HG02610 (cell line): ENCODE measurements around the gene GPC6.

Experiments
- ATAC-seq: cut with Tn5 transposase; IDR thresholded peaks from one replicate; pipeline ENCODE4 v1.9.1; 2021; ENCODE audit warnings: mild to moderate bottlenecking, moderate library complexity; ENCODE audit not compliant: unreplicated experiment

The GPC6 gene

DNA sequence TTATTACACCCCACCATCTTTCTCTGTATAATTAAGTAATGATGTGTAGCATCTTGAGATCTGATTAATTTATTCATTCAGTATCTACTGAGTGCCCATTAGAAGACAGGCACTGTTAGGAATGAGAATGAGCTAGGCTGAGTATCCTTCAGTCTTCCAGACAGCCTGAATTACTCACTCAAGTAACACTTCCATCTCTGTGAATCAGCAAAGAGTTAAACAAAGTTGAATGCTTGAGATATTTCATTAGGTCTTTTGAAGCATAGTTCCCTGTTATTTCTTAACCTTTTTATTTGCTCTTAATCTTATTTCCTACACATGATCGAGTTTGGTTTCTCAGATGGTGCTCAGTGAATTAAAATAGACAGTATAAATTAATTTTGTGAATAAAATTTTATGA lies 839.1 kb downstream of the GPC6 start:
- no peak for ATAC-seq

DNA sequence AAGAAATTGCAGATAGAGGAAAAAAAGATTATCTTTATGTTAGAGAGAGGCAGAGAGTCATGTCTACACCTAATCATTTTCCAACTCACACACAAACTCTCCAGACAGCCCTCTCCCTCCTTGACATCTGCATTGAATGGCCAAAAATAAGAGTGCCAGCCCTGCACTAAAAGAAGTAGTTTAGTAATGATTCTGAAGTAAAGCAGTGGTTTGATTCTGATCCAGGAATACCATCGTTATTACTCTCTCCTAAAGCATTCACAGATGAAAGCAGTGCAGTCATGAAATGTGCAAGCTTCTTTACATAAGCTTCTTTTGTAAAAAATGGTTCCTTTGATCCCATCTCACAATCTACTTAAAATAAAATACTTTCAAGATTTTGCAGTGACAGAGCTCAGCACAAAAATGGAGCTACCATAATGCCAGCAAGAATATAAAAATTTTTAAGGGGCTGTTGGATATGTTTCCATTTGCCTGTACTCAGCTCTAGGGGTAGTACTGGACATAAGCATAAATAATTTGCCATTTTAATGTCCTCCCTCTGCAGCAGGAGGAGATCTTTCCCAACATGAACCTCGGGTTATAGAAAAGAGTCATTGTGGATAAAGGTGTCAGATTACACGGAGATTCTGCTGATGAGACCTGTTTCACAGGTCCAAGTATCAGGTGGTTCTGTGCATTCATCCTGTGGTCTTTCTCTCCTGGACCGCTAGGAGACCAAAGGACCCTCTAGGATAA lies 846.6 kb downstream of the GPC6 start:
- ATAC-seq = no peak

DNA sequence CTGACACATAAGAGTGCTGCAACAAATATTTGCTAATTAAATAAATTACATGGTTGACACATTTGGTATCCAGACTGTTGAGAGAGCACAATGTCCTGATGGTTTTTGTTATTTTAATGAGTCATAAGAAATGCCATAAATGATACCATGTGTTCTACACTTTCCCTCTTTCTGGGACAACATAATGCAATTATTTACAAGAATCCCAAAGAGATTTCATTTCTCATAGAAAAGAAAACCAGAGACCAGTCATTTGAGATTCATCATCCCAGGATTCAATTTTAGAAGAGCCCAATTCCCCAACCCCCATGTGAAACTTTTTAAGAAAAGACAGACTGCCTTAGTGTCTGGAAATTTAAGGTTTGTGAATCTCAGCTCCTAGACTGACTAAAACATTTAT lies 853.3 kb downstream of the GPC6 start:
- ATAC-seq = no peak

- ATAC-seq = no peak
These were observed 853.9 kb downstream of the GPC6 start for GRCh38 chr13:94080527-94080926.

- no peak for ATAC-seq
These were observed 860.5 kb downstream of the GPC6 start for GRCh38 chr13:94087100-94087499.

- no peak for ATAC-seq
These were observed 862.1 kb downstream of the GPC6 start for GRCh38 chr13:94088742-94089141.

DNA sequence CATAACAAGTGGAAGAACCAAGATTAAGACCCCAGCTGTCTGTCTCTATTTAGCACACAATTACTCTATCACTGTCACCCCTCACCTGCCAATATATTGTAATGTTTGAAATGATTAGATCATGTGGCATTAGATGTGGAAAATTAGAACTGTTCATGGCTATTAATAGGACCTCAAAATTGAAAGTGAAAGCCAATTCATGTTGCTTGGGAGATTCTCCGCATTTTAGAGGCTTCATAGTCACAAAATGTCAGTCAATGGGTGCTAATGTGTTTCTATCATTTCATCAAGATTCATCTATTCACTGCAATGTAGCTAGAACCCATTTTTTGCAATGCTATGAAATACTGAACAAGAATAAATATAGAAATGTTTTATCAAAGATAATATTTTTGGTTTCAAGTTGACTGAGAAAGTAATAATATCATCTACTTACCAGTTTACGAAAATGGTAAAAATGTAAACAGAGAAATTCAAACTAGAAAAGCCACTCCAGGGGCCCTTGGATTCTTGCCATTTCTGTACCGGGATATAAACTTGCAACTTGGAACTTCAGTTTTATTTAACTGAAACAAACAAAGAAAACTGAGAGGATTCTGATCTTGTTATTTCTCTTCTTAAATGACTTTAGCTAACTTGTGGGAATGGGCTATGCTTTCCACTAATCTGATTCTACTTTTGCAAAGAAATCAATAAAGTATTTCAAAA lies 864.3 kb downstream of the GPC6 start:
- ATAC-seq = no peak

GRCh38 chr13:94093652-94094315 lies 867.2 kb downstream of the GPC6 start:
- no peak for ATAC-seq

GRCh38 chr13:94109715-94110374 lies 883.2 kb downstream of the GPC6 start:
- no peak for ATAC-seq

DNA sequence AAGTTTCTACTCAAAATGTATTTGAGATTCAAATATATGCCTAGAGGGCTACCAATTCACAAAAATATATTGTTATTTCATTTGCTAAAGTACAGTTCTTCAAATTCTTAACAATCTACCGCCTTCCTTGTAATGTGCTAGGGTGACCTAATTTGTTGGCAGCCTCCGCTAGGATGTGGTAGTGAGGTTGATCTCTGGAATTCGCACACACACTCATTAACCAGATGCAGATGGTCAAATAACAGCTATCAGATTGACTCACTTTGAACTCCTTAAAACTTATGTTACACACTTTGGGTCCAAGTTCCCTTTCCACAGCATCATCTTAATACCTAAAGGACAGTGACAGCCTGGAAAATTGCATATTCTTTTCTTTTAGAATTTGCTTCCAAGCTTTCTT lies 885.6 kb downstream of the GPC6 start:
- no peak for ATAC-seq

- no peak for ATAC-seq
These were observed 886.1 kb downstream of the GPC6 start for GRCh38 chr13:94112731-94113130.

GRCh38 chr13:94113245-94113644 lies 886.6 kb downstream of the GPC6 start:
- no peak for ATAC-seq

DNA sequence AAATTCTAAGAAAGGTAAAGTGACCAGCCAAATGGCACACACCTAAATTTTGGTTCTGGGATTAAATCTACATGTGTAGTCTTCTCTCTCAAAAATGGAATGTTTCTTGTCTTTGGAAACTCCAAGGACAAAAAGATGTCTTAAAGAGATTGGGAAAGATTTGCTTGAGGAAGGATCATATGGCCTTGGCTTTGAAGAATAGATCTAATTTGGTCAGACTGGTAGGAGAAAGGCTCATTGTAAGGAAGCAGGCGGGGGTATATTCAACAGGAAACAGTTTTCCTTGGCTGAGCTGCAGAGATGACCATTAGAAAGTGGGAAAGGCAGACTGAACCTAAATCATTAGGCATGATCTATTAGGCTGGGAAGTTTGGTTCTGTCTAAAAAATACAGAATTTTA lies 887.6 kb downstream of the GPC6 start:
- no peak for ATAC-seq

GRCh38 chr13:94115054-94115453 lies 888.4 kb downstream of the GPC6 start:
- ATAC-seq = no peak

- ATAC-seq = no peak
These were observed 892.8 kb downstream of the GPC6 start for GRCh38 chr13:94119360-94119936.

DNA sequence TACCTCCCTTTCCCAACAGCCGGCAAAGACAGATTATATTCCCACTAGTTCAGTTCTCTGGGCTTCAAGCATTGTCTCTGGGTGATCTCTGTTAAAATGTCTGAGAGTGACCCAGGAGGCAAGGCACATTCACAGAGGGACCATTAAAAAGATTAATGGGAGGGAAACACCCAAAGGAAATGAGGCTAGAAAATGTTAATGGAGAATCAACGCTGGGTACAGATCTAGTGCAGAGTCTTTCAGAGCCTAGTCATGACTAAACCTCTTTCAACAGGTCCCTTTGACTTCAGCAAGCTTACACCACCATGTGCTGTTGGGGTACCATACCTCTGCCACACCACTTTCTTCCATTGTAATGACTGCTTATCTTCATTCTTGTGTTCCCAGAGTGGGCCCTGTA lies 894.3 kb downstream of the GPC6 start:
- ATAC-seq = no peak

- no peak for ATAC-seq
These were observed 895.1 kb downstream of the GPC6 start for GRCh38 chr13:94121686-94122085.

DNA sequence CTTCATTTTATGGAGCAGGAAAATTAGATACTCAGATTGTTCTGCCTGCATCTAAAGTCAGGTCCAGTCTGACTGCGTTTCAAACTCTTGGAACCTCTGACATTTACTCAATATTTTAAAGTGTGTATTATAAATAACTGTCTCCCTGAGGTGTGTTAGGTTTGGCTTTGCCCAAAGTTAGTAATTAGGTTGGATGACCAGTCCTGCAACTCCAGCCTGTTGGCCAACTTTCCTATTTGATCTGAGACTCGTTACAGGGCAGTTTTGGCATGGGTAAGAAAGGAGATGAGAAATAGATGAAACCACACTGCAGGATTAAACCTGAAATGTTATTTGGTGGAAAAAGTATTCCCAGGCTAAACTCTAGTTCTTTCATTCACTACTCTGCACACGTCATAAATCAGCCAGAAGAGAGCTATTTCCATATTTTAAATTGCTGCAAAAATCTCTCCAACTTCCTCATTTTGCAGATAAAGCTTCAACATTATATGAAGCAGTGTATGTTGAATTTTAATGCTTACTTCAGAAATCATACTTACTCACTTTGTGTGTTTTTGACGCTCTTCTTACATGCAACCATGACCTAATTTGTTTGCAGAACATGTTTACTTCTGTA lies 895.8 kb downstream of the GPC6 start:
- no peak for ATAC-seq

- ATAC-seq = no peak
These were observed 897.0 kb downstream of the GPC6 start for GRCh38 chr13:94123557-94123956.

DNA sequence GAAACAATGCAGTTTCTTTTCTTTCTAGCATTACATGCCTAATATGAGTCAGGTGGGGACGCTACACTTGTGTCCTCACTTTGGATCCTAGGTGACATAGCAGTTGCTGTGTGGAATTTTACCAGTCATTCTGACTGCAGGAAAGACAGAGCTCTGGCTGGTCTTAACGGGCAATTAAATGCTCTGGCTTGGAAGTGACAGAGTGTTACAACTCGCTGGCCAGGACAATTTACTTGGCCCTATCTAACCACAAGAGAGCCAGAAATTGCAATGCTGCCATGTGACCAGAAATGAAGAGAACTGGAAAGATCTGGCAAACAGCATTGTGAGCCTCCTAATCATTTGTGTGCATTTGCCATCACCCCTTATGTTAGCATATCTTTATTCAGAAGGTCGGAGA lies 901.8 kb downstream of the GPC6 start:
- ATAC-seq = no peak

DNA sequence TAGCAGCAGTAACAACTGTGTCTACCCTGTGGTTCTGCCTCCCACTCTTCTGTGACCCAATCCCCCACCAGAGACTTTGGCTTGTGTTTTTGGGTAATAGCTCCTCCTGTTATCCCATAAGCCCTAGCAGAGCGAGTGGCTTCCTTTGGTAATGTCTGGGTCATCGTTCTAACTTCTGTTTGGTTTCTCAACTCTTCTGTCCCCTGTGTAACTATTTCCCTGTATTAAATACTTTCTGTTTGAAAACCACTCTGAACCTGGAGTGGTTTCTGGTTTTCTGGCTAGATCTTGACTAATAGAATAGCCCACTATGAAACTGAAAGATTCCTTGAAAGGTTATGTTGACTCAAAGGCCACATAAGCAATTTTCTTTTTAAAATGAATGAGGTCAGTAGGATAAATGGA lies 902.9 kb downstream of the GPC6 start:
- peak; percentile 52 for ATAC-seq
